Uterus (tissue), 2 donors: ENCODE data around the gene GRIN1.

Experiments used
- CTCF ChIP-seq, 4 experiments: fragments of 200-600 bp in 2 of 4; fragments of 450-650 bp in 2 of 4; sonication (generic) in 2 of 4; IDR thresholded peaks; one replicate each; pipeline ENCODE4 v1.5.1; 2016 to 2019; ENCODE audit warnings: antibody characterized with exemption in 4 of 4, mild to moderate bottlenecking in 2 of 4, moderate library complexity in 1 of 4
- POLR2A ChIP-seq, 2 donors: fragments of 450-650 bp; IDR thresholded peaks; one replicate each; pipeline ENCODE4 v1.6.1; 2016; ENCODE audit warnings: antibody characterized with exemption in 2 of 2, mild to moderate bottlenecking in 1 of 2, moderate library complexity in 1 of 2

- TF ChIP-seq CTCF (IDR thresholded peaks at IDR 0.05) (peak in 1 of 4 experiments; percentile 4), POLR2A (IDR thresholded peaks at IDR 0.05) (peak; percentile 10 to 25)
These were observed 24.2 kb upstream of the GRIN1 start, which contains the start of gene DPP7 for GRCh38 chr9:137114613-137115393.
